HL-60 (cell line): ENCODE results near the gene ERCC8.

Experiments
- CTCF ChIP-seq: IDR thresholded peaks from one replicate; pipeline ENCODE4 v1.5.1; 2011; ENCODE audit warnings: low read length, control low read depth, inconsistent platforms; ENCODE audit not compliant: insufficient read depth
- POLR2AphosphoS5 ChIP-seq: IDR thresholded peaks from 2 replicates; pipeline ENCODE4 v1.6.1; 2012; ENCODE audit warnings: low read depth
- REST ChIP-seq: IDR thresholded peaks from 2 replicates; pipeline ENCODE4 v1.6.1; 2012; ENCODE audit warnings: low read depth; ENCODE audit not compliant: insufficient replicate concordance

- TF ChIP-seq CTCF (no peak), REST (no peak), POLR2AphosphoS5 (no peak)
Measured at GRCh38 chr5:60851626-60852025, 93.2 kb downstream of the ERCC8 start.
